IPS DF 19.7 (cell line): ENCODE measurements around the gene SDHAF1.
"Not testable (repeated sequence)": the region's sequence is repeated elsewhere in the genome, so short reads cannot be mapped to it uniquely, and the experiment has no call there.

Experiments used
- DNase-seq: peaks from one replicate; pipeline ENCODE4 v3.0.0-alpha.2; 2013; ENCODE audit warnings: low read depth, low spot score

Gene SDHAF1, protein sequence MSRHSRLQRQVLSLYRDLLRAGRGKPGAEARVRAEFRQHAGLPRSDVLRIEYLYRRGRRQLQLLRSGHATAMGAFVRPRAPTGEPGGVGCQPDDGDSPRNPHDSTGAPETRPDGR

DNA sequence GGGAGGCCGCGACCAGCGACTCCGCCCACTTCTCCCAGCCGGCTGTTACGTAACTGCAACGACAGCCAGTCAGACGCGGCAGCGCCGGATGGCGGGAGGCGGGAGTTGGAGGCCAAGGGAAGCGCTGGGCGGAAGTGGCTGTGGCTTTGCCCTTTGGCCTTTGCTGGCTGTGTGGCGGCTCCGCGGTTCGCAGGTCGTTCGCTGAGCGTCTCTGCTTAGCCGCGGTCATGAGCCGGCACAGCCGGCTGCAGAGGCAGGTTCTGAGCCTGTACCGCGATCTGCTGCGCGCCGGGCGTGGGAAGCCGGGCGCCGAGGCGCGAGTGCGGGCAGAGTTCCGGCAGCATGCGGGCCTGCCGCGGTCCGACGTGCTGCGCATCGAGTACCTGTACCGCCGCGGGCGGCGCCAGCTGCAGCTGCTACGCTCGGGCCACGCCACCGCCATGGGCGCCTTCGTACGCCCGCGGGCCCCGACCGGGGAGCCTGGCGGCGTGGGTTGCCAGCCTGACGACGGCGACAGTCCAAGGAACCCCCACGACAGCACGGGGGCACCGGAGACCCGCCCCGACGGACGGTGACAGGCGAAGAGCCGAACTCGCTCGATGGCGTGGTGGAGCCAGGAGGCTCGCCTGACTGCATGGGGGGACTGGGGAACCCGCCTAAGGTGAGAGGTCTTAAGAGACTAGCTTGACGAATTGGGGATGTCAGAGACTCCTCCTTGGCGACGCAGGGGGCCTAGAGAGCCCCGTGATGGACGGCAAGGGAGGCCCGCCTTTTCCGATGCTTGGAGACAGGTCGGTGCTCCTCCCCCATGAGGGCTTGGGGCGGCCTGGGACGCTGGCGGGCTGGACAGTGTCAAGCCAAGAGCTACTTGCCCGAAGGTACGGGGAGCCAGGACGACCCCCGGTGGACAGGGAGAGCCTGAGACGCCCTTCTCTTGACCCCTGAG is at the start of gene SDHAF1:
TSS of gene SDHAF1 (plus strand) at position 141 of the 946 bp plus-strand sequence. CDS start at position 228, 87 bp downstream.
- DNase-seq, result no peak

DNA sequence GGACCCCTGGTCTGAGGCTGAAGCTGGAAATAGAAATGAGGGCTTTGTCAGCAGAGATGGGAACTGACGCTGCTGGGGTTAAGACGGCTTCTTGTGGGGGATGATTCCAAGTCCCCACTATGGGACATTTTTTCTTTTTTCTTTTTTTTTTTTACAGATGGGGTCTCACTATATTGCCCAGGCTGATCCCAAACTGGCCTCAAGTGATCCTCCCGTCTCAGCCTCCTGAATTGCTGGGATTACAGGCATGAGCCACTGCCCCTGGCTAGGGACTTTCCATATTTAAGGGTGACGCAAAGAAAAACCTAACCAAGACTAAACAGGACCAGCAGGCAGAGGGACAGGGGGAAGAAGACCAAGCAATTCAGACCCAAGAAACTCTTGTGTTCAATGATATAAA is 48.8 kb upstream of the SDHAF1 start:
- DNase-seq, result no peak

- DNase-seq, result no peak
These were observed 45.9 kb upstream of the SDHAF1 start for GRCh38 chr19:35949131-35949530.

DNA sequence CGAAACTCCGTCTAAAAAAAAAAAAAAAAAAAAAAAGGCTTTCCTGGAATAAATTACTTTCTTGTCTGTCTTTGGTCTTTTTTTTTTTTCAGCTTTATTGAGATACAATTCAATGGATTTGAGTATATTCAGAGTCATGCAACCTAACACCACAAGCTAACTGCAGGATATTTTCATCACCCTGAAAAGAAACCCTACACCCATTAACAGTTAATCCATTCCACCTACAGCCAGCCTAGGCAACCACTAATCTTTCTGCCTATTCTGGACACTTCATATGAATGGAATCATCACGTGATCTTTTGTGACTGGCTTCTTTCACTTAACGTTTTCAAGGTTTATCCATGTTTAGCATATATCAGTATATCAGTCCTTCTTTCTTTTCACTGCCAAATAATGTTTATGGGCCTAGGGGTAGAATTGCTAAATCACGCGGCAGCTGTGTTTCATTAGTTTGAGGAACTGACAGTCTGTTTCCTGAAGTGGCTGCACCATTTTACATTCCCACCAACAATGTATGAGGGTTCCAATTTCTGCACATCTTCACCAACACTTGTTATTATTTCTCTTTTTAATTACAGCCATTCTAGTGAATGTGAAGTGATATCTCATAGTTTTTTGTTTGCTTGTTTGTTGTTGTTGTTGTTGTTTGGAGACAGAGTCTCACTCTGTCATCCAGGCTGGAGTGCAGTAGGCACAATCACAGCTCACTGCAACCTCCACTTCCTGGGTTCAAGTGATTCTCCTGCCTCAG is 38.9 kb upstream of the SDHAF1 start:
- DNase-seq, result no peak

- DNase-seq, result not testable (repeated sequence)
These were observed 37.6 kb upstream of the SDHAF1 start for GRCh38 chr19:35957411-35957810.

- no peak for DNase-seq
These were observed 36.3 kb upstream of the SDHAF1 start for GRCh38 chr19:35958660-35959039.

DNA sequence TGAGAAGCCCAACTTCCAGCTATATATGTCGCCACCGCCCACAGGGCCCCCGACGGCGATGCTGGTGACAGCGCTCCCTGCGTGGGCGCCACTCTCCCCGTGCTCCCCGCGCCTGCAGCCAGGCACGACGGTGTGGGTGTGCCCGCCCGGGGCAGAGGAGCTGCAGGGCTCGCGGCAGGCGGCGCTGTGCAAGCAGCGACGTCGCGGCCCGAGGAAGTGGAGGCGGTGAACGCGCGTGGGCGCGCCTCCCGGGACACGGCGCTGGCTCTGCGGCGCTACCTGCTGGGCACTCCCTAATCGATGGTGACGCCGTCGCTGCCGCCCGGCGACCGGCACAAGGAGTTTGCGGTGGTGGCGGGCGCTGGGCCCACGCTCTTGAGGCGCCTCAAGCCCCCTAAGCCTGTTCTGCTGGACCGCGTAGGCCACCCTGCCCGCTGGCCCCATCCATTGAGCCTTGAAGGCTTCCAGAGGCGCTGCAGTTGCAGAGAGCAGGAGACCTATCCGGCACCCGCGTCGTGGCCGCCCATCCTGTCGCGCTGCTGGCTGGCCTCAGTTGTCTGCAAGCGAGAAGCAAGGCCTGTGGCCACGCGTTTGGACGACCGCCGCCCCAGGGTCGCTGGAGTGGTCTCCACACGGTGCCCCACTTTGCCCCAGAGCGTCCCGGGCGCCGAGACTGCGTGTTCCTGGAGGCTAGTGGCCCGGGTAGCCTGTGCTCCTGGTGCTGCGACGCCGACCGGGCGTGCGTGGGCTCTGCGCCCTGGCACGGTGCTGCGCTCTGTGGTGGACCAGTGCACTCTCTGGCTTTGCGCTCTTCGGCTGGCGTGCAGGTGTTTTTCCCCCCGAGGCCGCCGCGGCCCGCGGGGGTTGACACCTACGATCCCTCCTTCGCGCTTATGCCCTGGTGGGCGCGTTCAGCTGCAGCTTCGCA is 35.7 kb upstream of the SDHAF1 start:
- no peak for DNase-seq

- DNase-seq, result no peak
These were observed 35.0 kb upstream of the SDHAF1 start for GRCh38 chr19:35959968-35960320.

DNA sequence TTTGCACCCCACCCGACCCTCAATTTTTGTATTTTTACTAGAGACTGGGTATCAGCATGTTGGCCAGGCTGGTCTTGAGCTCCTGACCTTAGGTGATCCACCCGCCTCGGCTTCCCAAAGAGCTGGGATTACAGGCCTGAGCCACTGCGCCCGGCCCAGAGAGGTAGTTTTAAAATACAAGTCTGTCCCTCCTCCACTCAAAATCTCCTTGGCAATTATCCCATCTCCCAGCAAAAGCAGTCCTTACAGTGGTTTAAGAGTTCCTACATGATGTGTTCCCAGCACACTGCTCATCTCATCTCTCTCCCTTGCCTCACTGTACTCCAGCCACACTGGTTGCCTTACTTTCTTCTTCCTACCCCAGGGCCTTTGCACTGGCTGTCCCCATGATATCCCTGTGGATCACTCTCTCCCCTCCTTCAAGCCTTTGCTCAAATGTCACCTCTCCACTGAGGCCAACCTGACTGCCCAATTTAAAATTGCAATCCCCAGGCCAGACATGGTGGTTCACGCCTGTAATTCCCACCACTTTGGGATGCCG is 34.5 kb upstream of the SDHAF1 start:
- no peak for DNase-seq

GRCh38 chr19:35963514-35963913 is 31.5 kb upstream of the SDHAF1 start:
- DNase-seq, result no peak

DNA sequence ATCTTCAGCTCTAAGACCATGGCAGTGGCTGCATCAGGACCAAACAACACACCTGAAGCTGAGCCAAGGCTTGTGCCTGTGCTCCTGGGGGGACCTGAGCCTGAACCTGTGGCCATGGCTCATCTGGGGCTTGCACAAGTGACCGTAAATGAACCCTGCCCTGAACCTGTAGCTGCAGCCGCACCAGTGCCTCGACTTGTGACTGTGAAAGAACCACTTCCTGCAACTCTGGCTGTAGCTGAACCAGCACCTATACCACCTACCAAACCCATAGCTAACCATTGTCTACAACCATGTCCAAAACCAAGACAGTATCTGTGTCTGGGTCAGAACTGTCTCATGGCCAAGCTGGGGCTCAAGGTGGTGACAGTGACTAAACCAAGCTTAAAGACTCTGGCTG is 28.2 kb upstream of the SDHAF1 start:
- no peak for DNase-seq

GRCh38 chr19:35973487-35973886 is 21.5 kb upstream of the SDHAF1 start:
- no peak for DNase-seq

GRCh38 chr19:35975608-35976214 is 19.3 kb upstream of the SDHAF1 start:
- DNase-seq, result no peak

DNA sequence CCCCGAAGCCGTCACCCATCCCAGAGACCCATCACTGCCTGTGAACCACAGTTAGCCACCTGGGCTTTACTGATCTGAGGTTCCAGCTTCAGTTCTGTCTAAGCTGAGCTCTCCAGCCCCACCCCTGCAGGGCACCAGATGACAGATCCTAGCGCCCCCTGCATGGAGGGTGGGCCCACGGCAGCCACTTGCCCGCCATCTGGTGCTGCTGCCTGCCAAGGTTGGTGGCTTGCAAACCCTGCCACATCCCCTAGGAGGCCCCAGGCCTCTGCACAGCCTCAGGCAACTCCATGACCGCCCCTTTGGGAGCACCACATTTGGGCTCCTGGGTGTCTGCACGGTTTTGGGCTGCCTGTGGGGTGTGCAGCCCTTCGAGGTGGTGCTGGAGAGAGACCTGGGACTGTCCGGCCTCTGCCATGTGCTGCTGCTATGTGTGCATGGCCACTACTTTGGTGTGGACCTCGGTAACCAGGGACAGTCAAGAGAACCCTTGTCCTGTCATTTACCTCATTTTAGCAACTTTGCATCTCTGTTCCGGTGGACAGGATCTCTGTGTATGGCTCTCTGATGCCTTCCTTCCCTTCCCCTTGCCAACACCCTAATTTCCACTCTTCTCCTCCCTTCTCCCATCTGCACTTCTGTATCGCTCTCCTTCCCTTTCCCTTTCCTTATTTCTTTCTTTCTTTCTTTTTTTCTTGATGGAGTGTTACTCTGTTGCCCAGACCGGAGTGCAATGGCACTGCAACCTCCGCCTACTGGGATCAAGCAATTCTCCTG is 17.4 kb upstream of the SDHAF1 start:
- DNase-seq, result no peak

DNA sequence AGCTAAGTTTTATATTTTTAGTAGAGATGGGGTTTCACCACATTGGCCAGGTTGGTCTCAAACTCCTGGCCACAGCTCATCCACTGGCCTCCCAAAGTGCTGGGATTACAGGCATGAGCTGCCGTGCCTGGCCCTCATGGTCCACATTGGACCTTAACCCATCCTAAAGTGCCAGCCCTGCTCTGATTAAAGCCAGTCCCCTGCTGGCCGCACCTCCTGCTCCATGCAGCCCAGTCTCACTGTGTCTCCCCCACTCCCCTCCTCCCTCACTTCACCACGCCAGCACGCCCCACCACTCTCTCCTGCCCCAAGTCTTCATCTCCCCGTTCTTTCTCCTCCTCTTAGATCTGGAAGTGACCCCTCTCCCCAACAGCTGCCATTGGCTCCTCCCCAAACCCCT is 16.7 kb upstream of the SDHAF1 start:
- no peak for DNase-seq

DNA sequence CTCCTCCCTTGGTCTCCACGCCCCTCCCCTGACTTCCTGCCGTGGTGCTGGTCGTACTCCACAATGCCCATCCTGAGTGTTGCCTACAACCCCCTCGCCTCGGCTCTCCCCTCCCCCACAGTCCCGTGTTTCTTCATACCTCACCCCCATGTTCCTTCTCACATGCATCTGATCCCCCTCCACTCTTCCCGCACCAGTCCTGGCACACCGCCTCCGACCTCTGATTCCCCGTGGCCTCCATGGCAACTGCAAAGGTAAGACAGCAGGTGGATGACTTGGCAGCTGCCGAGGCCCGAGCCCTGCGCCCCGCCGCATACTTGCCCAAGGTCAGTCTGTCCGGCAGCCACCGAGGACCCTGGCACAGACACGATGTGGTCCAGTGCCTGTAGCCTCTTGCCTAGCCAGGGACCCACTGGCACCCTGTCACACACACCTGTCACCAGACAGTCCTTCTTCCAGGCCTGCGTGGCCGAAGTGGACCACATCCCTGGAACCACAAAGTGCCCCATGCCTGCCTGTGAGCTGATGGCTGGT is 16.1 kb upstream of the SDHAF1 start:
- no peak for DNase-seq

DNA sequence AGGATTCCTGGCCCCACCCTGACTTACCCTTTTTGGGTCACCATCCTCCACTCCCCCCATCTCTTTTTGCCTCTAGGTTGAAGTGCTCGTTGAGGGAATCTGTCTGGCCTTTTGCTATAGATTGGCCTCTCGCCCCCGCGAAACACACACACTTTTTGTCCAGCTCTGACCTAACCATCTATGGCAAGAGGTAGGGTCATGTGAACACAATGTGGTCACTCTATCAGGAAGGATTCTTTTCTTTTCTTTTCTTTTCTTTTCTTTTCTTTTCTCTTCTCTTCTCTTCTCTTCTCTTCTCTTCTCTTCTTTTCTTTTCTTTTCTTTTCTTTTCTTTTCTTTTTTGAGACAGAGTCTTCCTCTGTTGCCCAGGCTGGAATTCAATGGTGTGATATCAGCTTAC is 14.0 kb upstream of the SDHAF1 start:
- not testable (repeated sequence) for DNase-seq

DNA sequence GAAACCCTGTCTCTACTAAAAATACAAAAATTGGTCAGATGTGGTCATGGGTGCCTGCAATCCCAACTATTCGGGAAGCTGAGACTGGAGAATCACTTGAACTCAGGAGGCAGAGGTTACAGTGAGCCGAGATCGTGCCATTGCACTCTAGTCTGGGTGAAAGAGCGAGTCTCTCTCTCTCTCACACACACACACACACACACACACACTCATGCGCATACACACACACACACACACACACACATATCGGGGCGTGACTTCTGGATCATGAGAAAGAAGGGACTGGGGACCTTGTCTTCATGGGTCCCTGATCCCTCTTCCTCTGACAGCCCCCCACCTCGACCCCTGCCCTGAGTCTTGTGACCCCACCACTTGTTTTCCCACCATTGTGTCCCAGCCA is 11.8 kb upstream of the SDHAF1 start:
- DNase-seq, result no peak

GRCh38 chr19:35986111-35986510 is 8.9 kb upstream of the SDHAF1 start:
- DNase-seq, result no peak
